Right lobe of liver (tissue), 6 donors: Measurements from ENCODE around the gene HECW1. TPM values are rescaled to one million over a fixed set of nuclear protein-coding genes. Genes with fewer than 3 reads are reported as not detected.
"Not testable (repeated sequence)": the region's sequence is repeated elsewhere in the genome, so short reads cannot be mapped to it uniquely, and the experiment has no call there.

Experiments
- ATAC-seq, 4 donors: fragments of 200-7000 bp; cut with Tn5 transposase; one replicate each; pipeline ENCODE4 v1.9.1; 2020; ENCODE audit warnings: mild to moderate bottlenecking in 4 of 4, moderate library complexity in 4 of 4
- DNase-seq, 3 donors: peaks; one replicate each; pipeline ENCODE4 v3.0.0-alpha.2; 2020
- H3K27ac ChIP-seq, 3 donors: fragments of 200-600 bp; one replicate each; pipeline ENCODE4 v1.8.0; 2022
- H3K27me3 ChIP-seq, 2 donors: fragments of 200-600 bp; one replicate each; pipeline ENCODE4 v1.8.0; 2022
- H3K36me3 ChIP-seq, 4 donors: fragments of 200-600 bp; sonication (generic) in 1 of 4; one replicate each; pipeline versions ENCODE4 v1.5.1 to v1.8.0; 2017 to 2022; ENCODE audit warnings: control low read depth in 1 of 4
- H3K4me1 ChIP-seq, 4 donors: fragments of 200-600 bp; sonication (generic) in 1 of 4; one replicate each; pipeline versions ENCODE4 v1.5.1 to v1.8.0; 2017 to 2022; ENCODE audit warnings: control low read depth in 1 of 4
- H3K4me3 ChIP-seq, 3 donors: fragments of 200-600 bp; one replicate each; pipeline ENCODE4 v1.8.0; 2022
- H3K9me3 ChIP-seq, 4 donors: fragments of 200-600 bp; sonication (generic) in 1 of 4; one replicate each; pipeline versions ENCODE4 v1.5.1 to v1.8.0; 2017 to 2022; ENCODE audit warnings: control low read depth in 1 of 4
- POLR2A ChIP-seq: fragments of 450-650 bp; IDR thresholded peaks from one replicate; pipeline ENCODE4 v1.6.1; 2017; ENCODE audit warnings: antibody characterized with exemption, mild to moderate bottlenecking
- WGBS: methylation state at CpG from one replicate; pipeline ENCODE4 v1.1.6; 2018; ENCODE audit warnings: low coverage, low lambda C conversion rate; ENCODE audit not compliant: insufficient coverage; ENCODE audit errors: missing lambda C conversion rate; 5-methylcytosine and 5-hydroxymethylcytosine counted together
- intact Hi-C, 2 donors: fragments of 100-400 bp; cut with DNase I; formaldehyde crosslinking; loops; one replicate each; pipeline versions ENCODE4 v1.11.2 to v1.14.1; 2022
- total RNA-seq, 6 experiments: library from RNA; depleted of rRNA in 2 of 6; stranded (reverse); fragments of >200 nt in 2 of 6; fragmentation: NEBNext Ultra II Directional in 3 of 6; extraction: Animal tissue kit (Norgen Biotek cat#: 25700) in 3 of 6; gene quantifications; one replicate each; pipeline versions ENCODE4 v1.1.0 to v1.2.4, GENCODE V29; 2016 to 2023
- TF ChIP-seq, protein P1 (sequence below), 4 donors: fragments of 200-600 bp in 3 of 4; fragments of 450-650 bp in 1 of 4; IDR thresholded peaks; one replicate each; pipeline versions ENCODE4 v1.5.1 to v1.8.0; 2016 to 2022; ENCODE audit warnings: antibody characterized with exemption in 4 of 4, mild to moderate bottlenecking in 2 of 4
- donor health status: DM: no; HTN: yes; CAD: no.
- donor health status: DM: no; HTN: no; CAD: no.
- donor health status: DM: no; HTN: no; CAD: no.
- donor health status: DM: no; HTN: yes; CAD: no.
- donor health status: DM: no; HTN: yes; CAD: no.

HECW1 gene
- total RNA-seq, 6 experiments from 2014 or later, result 0.02 to 0.87 (median 0.09) TPM; not detected in 1

DNA sequence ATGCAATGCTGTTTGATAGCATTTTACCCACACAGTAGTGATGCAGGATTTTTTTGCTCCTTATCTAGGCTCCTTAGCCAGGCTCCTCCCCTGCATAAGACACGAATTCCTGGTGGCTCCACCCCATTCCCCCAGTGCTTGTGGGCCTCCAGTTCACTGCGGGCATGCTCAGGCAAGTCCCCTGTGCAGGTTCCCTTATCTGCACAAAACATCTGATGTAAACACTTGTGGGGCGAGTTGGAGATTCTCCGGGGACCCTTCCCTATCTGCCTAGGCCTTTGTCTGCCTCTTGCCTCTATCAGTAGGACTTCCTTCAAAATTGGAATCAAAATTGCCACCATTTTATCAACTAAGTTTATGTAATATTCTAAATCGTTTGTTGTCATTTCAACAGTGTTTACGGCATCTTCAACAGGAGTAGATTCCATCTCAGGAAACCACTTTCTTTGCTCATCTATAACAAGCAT, 465.1 kb downstream of the HECW1 start:
- ATAC-seq (no peak), DNase-seq (no peak)
- Histone ChIP-seq H3K36me3 (no peaks in the 10 kb centered on the region), H3K9me3 (no peaks in the 10 kb centered on the region), H3K27ac (no peak overlapping the region), H3K27me3 (no peaks in the 10 kb centered on the region), H3K4me3 (no peak overlapping the region), H3K4me1 (no peaks in the 10 kb centered on the region)
- WGBS, result 72% methylated on average over 6 of the region's 6 CpGs
- intact Hi-C loops, result no loop called here
- TF ChIP-seq, protein P1, sequence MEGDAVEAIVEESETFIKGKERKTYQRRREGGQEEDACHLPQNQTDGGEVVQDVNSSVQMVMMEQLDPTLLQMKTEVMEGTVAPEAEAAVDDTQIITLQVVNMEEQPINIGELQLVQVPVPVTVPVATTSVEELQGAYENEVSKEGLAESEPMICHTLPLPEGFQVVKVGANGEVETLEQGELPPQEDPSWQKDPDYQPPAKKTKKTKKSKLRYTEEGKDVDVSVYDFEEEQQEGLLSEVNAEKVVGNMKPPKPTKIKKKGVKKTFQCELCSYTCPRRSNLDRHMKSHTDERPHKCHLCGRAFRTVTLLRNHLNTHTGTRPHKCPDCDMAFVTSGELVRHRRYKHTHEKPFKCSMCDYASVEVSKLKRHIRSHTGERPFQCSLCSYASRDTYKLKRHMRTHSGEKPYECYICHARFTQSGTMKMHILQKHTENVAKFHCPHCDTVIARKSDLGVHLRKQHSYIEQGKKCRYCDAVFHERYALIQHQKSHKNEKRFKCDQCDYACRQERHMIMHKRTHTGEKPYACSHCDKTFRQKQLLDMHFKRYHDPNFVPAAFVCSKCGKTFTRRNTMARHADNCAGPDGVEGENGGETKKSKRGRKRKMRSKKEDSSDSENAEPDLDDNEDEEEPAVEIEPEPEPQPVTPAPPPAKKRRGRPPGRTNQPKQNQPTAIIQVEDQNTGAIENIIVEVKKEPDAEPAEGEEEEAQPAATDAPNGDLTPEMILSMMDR (IDR thresholded peaks at IDR 0.05), result no peak
- no peak for TF ChIP-seq POLR2A

DNA sequence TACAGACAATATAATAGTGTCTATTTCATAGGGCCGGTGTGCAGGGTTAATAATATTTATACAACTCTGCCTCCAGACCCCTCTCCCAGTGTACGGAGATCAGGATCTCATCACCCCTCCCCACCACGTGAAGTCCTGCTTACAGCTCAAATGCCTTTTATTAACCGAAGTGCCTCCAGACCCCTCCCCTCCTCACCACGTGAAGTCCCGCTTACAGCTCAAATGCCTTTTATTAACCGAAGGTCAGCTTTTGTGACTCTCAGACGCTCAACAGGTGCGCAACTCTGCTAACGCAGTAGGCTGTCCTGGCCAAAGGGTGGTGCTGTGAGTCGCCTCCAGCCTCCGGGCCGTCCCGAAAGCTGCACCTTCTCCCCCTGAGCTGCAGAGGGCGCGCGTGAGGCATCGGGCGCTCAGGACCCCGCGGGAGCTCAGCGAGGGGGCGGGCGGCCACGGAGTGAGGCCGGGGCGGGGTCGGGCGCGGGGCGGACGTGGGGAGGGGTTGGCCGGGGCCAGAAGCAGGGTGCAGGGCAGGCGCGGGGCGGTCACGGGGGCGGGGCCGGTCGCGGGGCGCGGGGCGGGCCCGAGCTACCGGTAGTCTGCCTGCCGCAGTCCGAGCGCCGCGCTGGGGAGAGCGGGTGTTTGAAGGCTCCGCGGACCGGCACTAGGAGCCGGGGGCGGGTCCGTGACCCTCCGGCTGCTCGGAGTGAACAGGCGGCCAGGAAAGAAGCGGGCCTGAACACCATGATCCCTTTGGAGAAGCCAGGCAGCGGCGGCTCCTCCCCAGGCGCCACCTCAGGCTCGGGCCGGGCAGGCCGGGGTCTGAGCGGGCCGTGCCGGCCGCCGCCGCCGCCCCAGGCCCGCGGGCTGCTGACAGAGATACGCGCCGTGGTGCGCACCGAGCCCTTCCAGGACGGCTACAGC, 470.3 kb downstream of the HECW1 start, which contains the start of gene STK17A:
Gene STK17A (plus strand): TSS at position 606 of the 921 bp plus-strand sequence. CDS start 136 bp downstream, at position 742.
- DNase-seq, result peak; percentile 95 to 96 (median 95)
- WGBS, result 2% methylated on average over 14 of the region's 83 CpGs
- peak; percentile 92 for TF ChIP-seq POLR2A
- TF ChIP-seq, protein P1 (IDR thresholded peaks at IDR 0.05), result peak; percentile 91 to 100 (median 97)
- Histone ChIP-seq H3K27me3 (no peaks in the 10 kb centered on the region), H3K4me3 (peak within 1 kb of the TSS; percentile 84 to 93 (median 93)), H3K27ac (peak within 1 kb of the TSS; percentile 71 to 93 (median 87)), H3K4me1 (peaks cover 0 to 25% (median 6%) of the 10 kb centered on the region in 4 donors), H3K9me3 (no peaks in the 10 kb centered on the region), H3K36me3 (no peaks in the 10 kb centered on the region)
- intact Hi-C loops, result loop anchor here (10.0 kb wide), 2 partner anchors 142 to 262 kb away; partner anchors contain the start of gene COA1 (in 1 of the 2)
- ATAC-seq, result peak; percentile 91 to 98 (median 95)

DNA sequence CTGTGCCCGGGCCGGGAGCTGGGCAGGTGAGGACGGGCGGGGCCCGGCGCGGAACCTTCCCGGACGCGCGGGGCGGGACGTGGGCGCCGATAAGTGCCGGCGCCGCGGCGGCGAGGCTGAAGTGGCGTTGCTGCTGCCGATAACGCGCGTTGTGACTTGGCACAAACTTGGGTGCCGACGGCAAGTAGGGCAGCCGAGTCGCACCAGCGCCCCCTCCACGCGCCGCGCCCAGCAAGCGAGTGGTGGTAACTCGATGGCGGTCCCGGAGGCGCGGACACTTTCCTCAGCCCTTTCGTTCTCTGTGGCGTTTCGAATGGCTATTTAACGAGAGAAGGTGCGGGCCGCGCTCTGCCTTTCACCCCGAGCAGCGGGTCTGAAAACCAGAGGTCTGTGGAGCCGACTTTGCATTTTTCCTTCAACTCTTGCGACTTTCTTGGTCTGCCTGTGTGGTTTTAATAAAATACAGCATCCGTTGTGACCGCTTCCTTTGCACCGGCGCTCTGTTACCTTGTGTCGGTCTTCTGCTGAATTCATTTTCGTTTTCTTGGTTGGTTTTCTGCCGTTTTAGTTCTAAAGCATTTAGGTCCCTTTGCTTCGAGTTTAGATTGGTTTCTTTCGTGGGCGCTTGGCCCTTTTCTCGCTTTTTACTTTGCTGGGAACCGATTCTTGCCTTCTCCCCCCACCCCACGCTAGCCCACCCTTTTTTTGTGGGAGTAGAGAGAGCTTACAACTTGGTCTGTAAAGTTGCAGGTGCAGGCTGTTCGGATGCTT, 471.2 kb downstream of the HECW1 start:
- TF ChIP-seq, protein P1 (IDR thresholded peaks at IDR 0.05), result peak in 1 of 4 donors; percentile 26
- TF ChIP-seq POLR2A, result no peak
- intact Hi-C loops, result loop anchor here (10.0 kb wide), 2 partner anchors 141 to 261 kb away; partner anchors contain the start of gene COA1 (in 1 of the 2)
- H3K27ac ChIP-seq, result peak overlapping the region; percentile 71 to 93 (median 87)
- DNase-seq (peak; percentile 80 to 86 (median 86)), ATAC-seq (peak; percentile 35 to 53 (median 40))
- H3K4me3 ChIP-seq, result peak overlapping the region; percentile 84 to 93 (median 93)
- WGBS, result under 1% methylated on average over 32 of the region's 66 CpGs
- H3K9me3 ChIP-seq, result no peaks in the 10 kb centered on the region
- H3K27me3 ChIP-seq, result no peaks in the 10 kb centered on the region
- H3K4me1 ChIP-seq, result peaks cover 0 to 25% (median 6%) of the 10 kb centered on the region in 4 donors
- no peaks in the 10 kb centered on the region for H3K36me3 ChIP-seq

DNA sequence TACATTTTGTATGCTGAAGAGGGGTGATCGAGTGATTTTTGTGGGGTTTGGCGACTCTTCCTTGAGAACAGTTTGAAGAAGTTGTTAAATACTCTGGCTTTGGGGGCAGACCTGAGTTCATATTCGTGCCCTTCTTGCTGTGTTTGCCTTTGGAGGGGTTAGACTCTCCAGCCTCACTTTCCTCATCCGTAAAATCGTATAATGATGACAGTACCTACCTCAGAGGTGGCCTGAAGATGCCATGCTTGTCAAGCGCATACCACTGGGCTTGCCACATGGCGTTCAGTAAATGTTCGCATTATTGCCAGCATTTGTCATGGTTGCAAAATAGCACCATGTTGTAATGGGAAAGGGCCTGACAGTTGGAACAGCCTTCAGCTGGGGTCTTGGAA, 471.7 kb downstream of the HECW1 start:
- peak overlapping the region; percentile 84 to 93 (median 93) for H3K4me3 ChIP-seq
- peak in 2 of 4 donors; percentile 15 to 32 for ATAC-seq

DNA sequence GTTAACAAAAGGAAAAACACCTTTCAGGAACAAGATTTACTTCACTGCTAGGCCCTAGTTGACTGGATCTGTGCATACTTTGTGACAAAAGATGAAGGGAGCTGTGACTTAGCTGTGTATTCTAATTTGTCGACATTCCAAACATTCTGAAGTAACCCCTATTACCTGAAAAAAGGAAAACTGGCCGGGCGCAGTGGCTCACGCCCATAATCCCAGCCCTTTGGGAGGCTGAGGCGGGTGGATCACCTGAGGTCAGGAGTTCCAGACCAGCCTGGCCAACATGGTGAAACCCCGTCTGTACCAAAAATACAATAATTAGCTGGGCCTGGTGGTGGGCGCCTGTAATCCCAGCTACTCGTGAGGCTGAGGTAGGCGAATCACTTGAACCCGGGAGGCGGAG, 472.3 kb downstream of the HECW1 start:
- not testable (repeated sequence) for H3K9me3 ChIP-seq, DNase-seq, H3K27me3 ChIP-seq, ATAC-seq, H3K36me3 ChIP-seq
- 70% methylated on average over 11 of the region's 11 CpGs for WGBS
- Histone ChIP-seq H3K4me3 (peak overlapping the region in 2 of 3 donors; percentile 7 to 93), H3K27ac (peak overlapping the region in 1 of 3 donors; percentile 15), H3K4me1 (peaks cover 0 to 25% (median 6%) of the 10 kb centered on the region in 4 donors)
- intact Hi-C loops, result loop anchor here (10.0 kb wide), 2 partner anchors 140 to 260 kb away; partner anchors contain the start of gene COA1 (in 1 of the 2)

More for the DNA sequence above, 471.7 kb downstream of the HECW1 start:
- H3K4me1 ChIP-seq, result peaks cover 0 to 25% (median 6%) of the 10 kb centered on the region in 4 donors
- H3K27ac ChIP-seq, result peak overlapping the region; percentile 71 to 93 (median 87)
- no peaks in the 10 kb centered on the region for H3K27me3 ChIP-seq
- WGBS, result 4% methylated on average over 8 of the region's 8 CpGs
- DNase-seq, result peak in 2 of 3 donors; percentile 34 to 49
- intact Hi-C loops, result loop anchor here (10.0 kb wide), 2 partner anchors 141 to 261 kb away; partner anchors contain the start of gene COA1 (in 1 of the 2)
- H3K36me3 ChIP-seq, result no peaks in the 10 kb centered on the region
- no peaks in the 10 kb centered on the region for H3K9me3 ChIP-seq
- peak; percentile 29 for TF ChIP-seq POLR2A
- TF ChIP-seq, protein P1 (IDR thresholded peaks at IDR 0.05), result no peak
